ENCODE data around the gene FANCE. TPM values are rescaled to one million over a fixed set of nuclear protein-coding genes. Genes with fewer than 3 reads are reported as not detected.

The FANCE gene
- polyA plus RNA-seq, 1 experiment: 7.0 TPM

- no peak overlapping the region for H3K4me3 ChIP-seq (ENCODE audit: low read depth, low read length)
- no peak for DNase-seq (ENCODE audit: low read depth, low spot score)
- H3K27ac ChIP-seq (ENCODE audit: low read depth, low read length): peak overlapping the region; percentile 77
- CTCF ChIA-PET: no interaction called here
- TF ChIP-seq CTCF (IDR thresholded peaks at IDR 0.05; ENCODE audit: low read depth, low read length): no peak
- H3K27me3 ChIP-seq (ENCODE audit: control insufficient read depth, insufficient read depth, low read length): no peaks in the 10 kb centered on the region
- H3K9me3 ChIP-seq (ENCODE audit: control insufficient read depth, insufficient read depth, low read length): no peaks in the 10 kb centered on the region
- POLR2A ChIA-PET: interaction anchor here (1.0 kb wide), 1 partner anchor 11 kb away, joined by 3 read pairs; no protein-coding TSS in a partner anchor
These were observed 36.4 kb downstream of the FANCE start for GRCh38 chr6:35488517-35488862.

- TF ChIP-seq CTCF (IDR thresholded peaks at IDR 0.05; ENCODE audit: low read depth, low read length): no peak
- peak overlapping the region; percentile 80 for H3K27ac ChIP-seq (ENCODE audit: low read depth, low read length)
- POLR2A ChIA-PET: interaction anchor here (1.0 to 1.8 kb wide), 3 partner anchors 11 to 20 kb away, joined by 3 to 7 read pairs (median 6); partner anchors contain the start of gene RPL10A
- no peaks in the 10 kb centered on the region for H3K27me3 ChIP-seq (ENCODE audit: control insufficient read depth, insufficient read depth, low read length)
- H3K9me3 ChIP-seq (ENCODE audit: control insufficient read depth, insufficient read depth, low read length): no peaks in the 10 kb centered on the region
- CTCF ChIA-PET: interaction anchor here (0.8 kb wide), 1 partner anchor 21 kb away, joined by 3 read pairs; no protein-coding TSS in a partner anchor
- no peak overlapping the region for H3K4me3 ChIP-seq (ENCODE audit: low read depth, low read length)
- no peak for DNase-seq (ENCODE audit: low read depth, low spot score)
These were observed 36.9 kb downstream of the FANCE start for GRCh38 chr6:35489066-35489465.

- Histone ChIP-seq H3K27ac (ENCODE audit: low read depth, low read length) (peak overlapping the region; percentile 80), H3K4me3 (ENCODE audit: low read depth, low read length) (peak overlapping the region; percentile 40), H3K27me3 (ENCODE audit: control insufficient read depth, insufficient read depth, low read length) (no peaks in the 10 kb centered on the region), H3K9me3 (ENCODE audit: control insufficient read depth, insufficient read depth, low read length) (no peaks in the 10 kb centered on the region)
- TF ChIP-seq CTCF (IDR thresholded peaks at IDR 0.05; ENCODE audit: low read depth, low read length): no peak
- peak; percentile 72 for DNase-seq (ENCODE audit: low read depth, low spot score)
- ChIA-PET CTCF (interaction anchor here (0.6 to 0.8 kb wide), 2 partner anchors 23 to 41 kb away, joined by 3 read pairs; no protein-coding TSS in a partner anchor), POLR2A (interaction anchor here (0.6 to 1.8 kb wide), 7 partner anchors 9 to 882 kb away, joined by 3 to 7 read pairs (median 3); partner anchors contain the start of gene RPL10A)
These were observed 38.1 kb downstream of the FANCE start for GRCh38 chr6:35489995-35490791.

GRCh38 chr6:35490821-35491557 is 38.9 kb downstream of the FANCE start:
- TF ChIP-seq CTCF (IDR thresholded peaks at IDR 0.05; ENCODE audit: low read depth, low read length): no peak
- no peaks in the 10 kb centered on the region for H3K9me3 ChIP-seq (ENCODE audit: control insufficient read depth, insufficient read depth, low read length)
- ChIA-PET POLR2A (interaction anchor here (0.5 to 1.4 kb wide), 5 partner anchors 9 to 246 kb away, joined by 3 to 7 read pairs (median 3); no protein-coding TSS in a partner anchor), CTCF (interaction anchor here (1.7 kb wide), 1 partner anchor 23 kb away, joined by 7 read pairs; the partner anchor contains the start of gene RPL10A)
- no peaks in the 10 kb centered on the region for H3K27me3 ChIP-seq (ENCODE audit: control insufficient read depth, insufficient read depth, low read length)
- no peak for DNase-seq (ENCODE audit: low read depth, low spot score)
- H3K27ac ChIP-seq (ENCODE audit: low read depth, low read length): peak overlapping the region; percentile 80
- no peak overlapping the region for H3K4me3 ChIP-seq (ENCODE audit: low read depth, low read length)
